Type B pancreatic cell (in vitro differentiated cells): Measurements from ENCODE around the gene MRPL28. TPM values are rescaled to one million over a fixed set of nuclear protein-coding genes. Genes with fewer than 3 reads are reported as not detected.
"Not testable (repeated sequence)": the region's sequence is repeated elsewhere in the genome, so short reads cannot be mapped to it uniquely, and the experiment has no call there.

Experiments used
- DNase-seq: peaks from one replicate; pipeline ENCODE4 v3.0.0; 2021; ENCODE audit warnings: mixed read lengths; ENCODE audit not compliant: unreplicated experiment; ENCODE audit errors: extremely low spot score
- H3K27ac Mint-ChIP-seq: 2 replicates; pipeline ENCODE4 v1.8.0; 2021; ENCODE audit warnings: mild to moderate bottlenecking, mixed read lengths
- H3K27me3 Mint-ChIP-seq: 2 replicates; pipeline ENCODE4 v1.8.0; 2021; ENCODE audit warnings: mixed read lengths
- H3K36me3 Mint-ChIP-seq: 2 replicates; pipeline ENCODE4 v1.8.0; 2021; ENCODE audit warnings: mixed read lengths
- H3K4me1 Mint-ChIP-seq: one replicate; pipeline ENCODE4 v1.8.0; 2021; ENCODE audit warnings: mixed read lengths; ENCODE audit not compliant: unreplicated experiment
- H3K4me3 Mint-ChIP-seq: 2 replicates; pipeline ENCODE4 v1.8.0; 2021; ENCODE audit warnings: mild to moderate bottlenecking, mixed read lengths
- H3K9me3 Mint-ChIP-seq: 2 replicates; pipeline ENCODE4 v1.8.0; 2021; ENCODE audit warnings: mixed read lengths
- total RNA-seq: library from RNA; stranded (reverse); gene quantifications from 2 replicates; pipeline ENCODE4 v1.2.1, GENCODE V29; 2021; ENCODE audit warnings: low replicate concordance
- TF ChIP-seq, protein P1 (sequence below): fragments of 200-600 bp; sonication (generic); conservative IDR thresholded peaks from 2 replicates; pipeline ENCODE4 v1.5.0; 2021; ENCODE audit warnings: antibody characterized with exemption, mild to moderate bottlenecking

Gene MRPL28
- total RNA-seq, 1 donor from 2014 or later, result 75.3 TPM

GRCh38 chr16:333406-334094 is 36.8 kb downstream of the MRPL28 start:
- no peak overlapping the region for H3K27ac Mint-ChIP-seq
- H3K4me1 Mint-ChIP-seq, result peaks cover 22% of the 10 kb centered on the region
- peaks cover 7% of the 10 kb centered on the region for H3K36me3 Mint-ChIP-seq
- no peaks in the 10 kb centered on the region for H3K9me3 Mint-ChIP-seq
- DNase-seq, result no peak
- H3K4me3 Mint-ChIP-seq, result no peak overlapping the region
- TF ChIP-seq, protein P1, sequence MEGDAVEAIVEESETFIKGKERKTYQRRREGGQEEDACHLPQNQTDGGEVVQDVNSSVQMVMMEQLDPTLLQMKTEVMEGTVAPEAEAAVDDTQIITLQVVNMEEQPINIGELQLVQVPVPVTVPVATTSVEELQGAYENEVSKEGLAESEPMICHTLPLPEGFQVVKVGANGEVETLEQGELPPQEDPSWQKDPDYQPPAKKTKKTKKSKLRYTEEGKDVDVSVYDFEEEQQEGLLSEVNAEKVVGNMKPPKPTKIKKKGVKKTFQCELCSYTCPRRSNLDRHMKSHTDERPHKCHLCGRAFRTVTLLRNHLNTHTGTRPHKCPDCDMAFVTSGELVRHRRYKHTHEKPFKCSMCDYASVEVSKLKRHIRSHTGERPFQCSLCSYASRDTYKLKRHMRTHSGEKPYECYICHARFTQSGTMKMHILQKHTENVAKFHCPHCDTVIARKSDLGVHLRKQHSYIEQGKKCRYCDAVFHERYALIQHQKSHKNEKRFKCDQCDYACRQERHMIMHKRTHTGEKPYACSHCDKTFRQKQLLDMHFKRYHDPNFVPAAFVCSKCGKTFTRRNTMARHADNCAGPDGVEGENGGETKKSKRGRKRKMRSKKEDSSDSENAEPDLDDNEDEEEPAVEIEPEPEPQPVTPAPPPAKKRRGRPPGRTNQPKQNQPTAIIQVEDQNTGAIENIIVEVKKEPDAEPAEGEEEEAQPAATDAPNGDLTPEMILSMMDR, result no peak
- H3K27me3 Mint-ChIP-seq, result no peaks in the 10 kb centered on the region

GRCh38 chr16:331181-331814 is 39.0 kb downstream of the MRPL28 start:
- not testable (repeated sequence) for DNase-seq, H3K36me3 Mint-ChIP-seq, H3K9me3 Mint-ChIP-seq, H3K27me3 Mint-ChIP-seq, H3K4me3 Mint-ChIP-seq
- H3K4me1 Mint-ChIP-seq, result peaks cover 22% of the 10 kb centered on the region
- peak overlapping the region; percentile 43 for H3K27ac Mint-ChIP-seq

- peaks cover 7% of the 10 kb centered on the region for H3K36me3 Mint-ChIP-seq
- H3K4me3 Mint-ChIP-seq, result no peak overlapping the region
- peak overlapping the region; percentile 43 for H3K27ac Mint-ChIP-seq
- no peak for DNase-seq
- TF ChIP-seq, protein P1, result no peak
- peaks cover 22% of the 10 kb centered on the region for H3K4me1 Mint-ChIP-seq
- H3K27me3 Mint-ChIP-seq, result no peaks in the 10 kb centered on the region
- H3K9me3 Mint-ChIP-seq, result no peaks in the 10 kb centered on the region
These were observed 39.6 kb downstream of the MRPL28 start for GRCh38 chr16:330741-331140.

DNA sequence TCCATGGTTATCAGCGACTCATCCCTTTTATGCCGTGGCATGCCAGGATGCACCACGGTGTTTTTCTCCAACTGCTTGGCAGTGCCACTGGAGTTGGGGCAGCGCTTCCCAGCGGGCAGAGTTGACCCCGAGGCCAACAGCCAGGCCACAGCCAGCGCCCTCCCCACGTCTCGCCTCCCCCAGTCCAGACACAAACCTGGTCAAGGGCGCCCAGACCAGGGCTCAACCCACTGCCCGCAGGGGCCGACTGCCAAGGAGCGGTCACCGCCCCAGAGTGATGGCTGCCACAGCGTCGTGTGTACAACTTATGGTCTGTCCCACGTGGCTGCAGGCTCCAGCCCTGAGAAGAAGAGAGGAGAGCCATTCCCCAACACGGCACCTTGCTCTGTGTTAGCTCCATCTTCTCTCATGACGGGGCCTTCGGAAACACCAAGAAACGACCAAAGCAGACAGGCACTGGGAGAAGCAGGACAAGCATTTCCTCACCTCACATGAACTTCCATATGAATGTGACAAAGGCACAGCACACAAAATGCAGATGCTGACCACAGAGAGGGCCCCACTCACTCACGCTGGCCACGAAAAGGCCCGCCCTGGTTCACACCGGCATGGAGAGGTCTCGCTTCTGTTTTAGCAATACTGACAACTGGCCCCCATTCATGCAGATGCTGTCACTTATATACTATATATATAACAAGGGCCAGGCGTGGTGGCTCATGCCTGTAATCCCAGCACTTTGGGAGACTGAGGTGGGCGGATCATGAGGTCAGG is 44.8 kb downstream of the MRPL28 start:
- Mint-ChIP-seq H3K4me1 (peaks cover 4% of the 10 kb centered on the region), H3K4me3 (no peak overlapping the region), H3K9me3 (no peaks in the 10 kb centered on the region), H3K27me3 (no peaks in the 10 kb centered on the region), H3K27ac (no peak overlapping the region), H3K36me3 (no peaks in the 10 kb centered on the region)
- DNase-seq, result no peak
- TF ChIP-seq, protein P1, result no peak

DNA sequence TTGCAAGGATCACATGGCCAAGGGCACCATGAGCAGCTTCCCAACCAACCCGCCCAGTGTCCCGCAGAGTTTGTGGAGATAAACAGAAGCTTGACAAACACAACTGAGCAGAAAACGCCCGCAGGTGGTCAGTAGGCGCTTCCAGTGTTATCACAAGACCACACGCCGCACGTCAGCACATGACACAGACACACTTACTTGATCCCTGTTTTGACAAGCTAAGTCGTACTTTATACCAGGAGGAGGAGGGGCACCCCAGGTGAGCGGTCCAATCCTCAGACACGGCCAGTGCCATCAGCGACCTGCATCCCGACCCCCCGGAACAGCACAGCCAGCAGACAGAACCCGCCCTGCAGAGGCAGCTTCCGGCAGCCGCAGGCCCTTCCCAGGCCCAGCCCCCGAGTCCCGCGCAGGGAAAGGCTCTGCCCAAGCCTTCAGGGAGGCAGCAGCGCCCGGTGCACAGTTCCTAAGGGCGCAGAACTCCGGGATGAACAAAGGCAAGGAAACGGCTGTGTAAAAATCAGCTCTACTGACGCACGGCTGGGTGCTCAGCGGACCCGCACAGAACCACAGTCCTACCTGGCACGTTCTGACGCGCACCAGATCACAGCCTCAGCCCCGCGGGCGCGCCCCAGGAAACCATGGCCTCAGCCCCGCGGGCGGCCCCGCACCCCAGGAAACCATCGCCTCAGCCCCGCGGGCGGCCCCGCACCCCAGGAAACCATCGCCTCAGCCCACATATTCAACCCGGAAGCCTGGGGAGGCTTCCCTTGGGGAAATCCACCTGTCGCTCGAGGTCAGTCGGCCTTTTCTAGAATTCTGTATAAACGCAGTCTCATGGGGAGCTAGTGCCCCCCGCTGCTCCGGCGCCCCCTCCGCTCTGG is 45.6 kb downstream of the MRPL28 start:
- peaks cover 4% of the 10 kb centered on the region for H3K36me3 Mint-ChIP-seq
- TF ChIP-seq, protein P1, result no peak
- no peaks in the 10 kb centered on the region for H3K27me3 Mint-ChIP-seq
- H3K4me3 Mint-ChIP-seq, result no peak overlapping the region
- no peaks in the 10 kb centered on the region for H3K4me1 Mint-ChIP-seq
- H3K27ac Mint-ChIP-seq, result peak overlapping the region; percentile 61
- no peaks in the 10 kb centered on the region for H3K9me3 Mint-ChIP-seq
- no peak for DNase-seq
